ENCODE measurements around the gene NBPF3.

DNA sequence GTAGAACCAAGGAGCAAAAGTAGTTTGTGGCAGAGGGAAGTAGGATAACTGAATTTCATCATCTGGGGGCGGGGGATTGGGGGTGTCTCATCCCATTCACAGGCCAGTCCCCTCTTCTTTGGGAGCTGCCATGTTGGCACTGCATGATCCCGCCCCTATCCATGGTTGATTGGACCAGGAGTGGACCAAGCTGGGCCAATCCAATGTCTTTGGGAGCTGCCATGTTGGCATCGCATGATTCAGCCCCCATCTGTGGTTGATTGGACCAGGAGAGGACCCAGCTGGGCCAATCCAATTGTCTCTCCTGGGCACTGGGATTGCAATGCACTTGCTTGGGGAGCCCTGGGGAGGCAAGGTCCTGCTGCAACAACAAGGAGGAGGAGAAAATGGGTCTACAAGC, 56.9 kb downstream of the NBPF3 start:
- TF ChIP-seq, protein P1, sequence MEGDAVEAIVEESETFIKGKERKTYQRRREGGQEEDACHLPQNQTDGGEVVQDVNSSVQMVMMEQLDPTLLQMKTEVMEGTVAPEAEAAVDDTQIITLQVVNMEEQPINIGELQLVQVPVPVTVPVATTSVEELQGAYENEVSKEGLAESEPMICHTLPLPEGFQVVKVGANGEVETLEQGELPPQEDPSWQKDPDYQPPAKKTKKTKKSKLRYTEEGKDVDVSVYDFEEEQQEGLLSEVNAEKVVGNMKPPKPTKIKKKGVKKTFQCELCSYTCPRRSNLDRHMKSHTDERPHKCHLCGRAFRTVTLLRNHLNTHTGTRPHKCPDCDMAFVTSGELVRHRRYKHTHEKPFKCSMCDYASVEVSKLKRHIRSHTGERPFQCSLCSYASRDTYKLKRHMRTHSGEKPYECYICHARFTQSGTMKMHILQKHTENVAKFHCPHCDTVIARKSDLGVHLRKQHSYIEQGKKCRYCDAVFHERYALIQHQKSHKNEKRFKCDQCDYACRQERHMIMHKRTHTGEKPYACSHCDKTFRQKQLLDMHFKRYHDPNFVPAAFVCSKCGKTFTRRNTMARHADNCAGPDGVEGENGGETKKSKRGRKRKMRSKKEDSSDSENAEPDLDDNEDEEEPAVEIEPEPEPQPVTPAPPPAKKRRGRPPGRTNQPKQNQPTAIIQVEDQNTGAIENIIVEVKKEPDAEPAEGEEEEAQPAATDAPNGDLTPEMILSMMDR (IDR thresholded peaks at IDR 0.05; ENCODE audit: low read depth, low read length, missing input control) = no peak
- TF ChIP-seq, protein P2, sequence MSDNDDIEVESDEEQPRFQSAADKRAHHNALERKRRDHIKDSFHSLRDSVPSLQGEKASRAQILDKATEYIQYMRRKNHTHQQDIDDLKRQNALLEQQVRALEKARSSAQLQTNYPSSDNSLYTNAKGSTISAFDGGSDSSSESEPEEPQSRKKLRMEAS (IDR thresholded peaks at IDR 0.05) = no peak
